Measurements from ENCODE around the gene SORBS2.

DNA sequence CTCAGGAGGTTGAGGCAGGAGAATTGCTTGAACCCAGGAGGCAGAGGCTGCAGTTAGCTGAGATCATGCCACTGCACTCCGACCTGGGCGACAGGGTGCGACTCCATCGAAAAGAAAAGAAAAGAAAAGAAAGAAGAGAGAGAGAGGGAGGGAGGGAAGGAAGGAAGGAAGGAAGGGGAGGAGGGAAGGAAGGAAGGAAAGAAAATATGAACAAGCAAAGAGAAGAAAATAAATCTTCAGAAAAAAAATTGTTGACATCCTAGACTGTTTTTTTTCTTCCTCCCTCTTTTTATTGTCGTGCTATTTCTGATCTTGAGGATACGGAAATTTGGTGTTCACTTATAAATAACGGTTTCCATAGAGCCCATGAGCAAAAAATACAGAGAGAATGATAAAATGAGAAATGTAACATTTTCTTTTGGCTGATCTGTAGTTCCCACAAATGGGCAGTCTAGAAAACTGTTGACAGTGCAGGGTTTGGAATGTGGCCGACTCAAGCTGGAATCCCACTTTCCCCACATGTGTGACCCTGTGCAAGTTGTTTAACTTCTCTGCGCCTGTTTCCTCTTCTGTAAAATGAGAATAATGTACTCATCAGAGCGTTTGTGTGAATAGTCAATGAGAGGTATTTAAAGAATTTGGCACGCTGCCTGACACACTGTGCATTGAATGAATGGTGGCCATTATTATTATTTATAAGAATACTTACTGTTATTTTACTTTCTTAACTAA, 19.4 kb downstream of the SORBS2 start:
- TF ChIP-seq, protein P1, sequence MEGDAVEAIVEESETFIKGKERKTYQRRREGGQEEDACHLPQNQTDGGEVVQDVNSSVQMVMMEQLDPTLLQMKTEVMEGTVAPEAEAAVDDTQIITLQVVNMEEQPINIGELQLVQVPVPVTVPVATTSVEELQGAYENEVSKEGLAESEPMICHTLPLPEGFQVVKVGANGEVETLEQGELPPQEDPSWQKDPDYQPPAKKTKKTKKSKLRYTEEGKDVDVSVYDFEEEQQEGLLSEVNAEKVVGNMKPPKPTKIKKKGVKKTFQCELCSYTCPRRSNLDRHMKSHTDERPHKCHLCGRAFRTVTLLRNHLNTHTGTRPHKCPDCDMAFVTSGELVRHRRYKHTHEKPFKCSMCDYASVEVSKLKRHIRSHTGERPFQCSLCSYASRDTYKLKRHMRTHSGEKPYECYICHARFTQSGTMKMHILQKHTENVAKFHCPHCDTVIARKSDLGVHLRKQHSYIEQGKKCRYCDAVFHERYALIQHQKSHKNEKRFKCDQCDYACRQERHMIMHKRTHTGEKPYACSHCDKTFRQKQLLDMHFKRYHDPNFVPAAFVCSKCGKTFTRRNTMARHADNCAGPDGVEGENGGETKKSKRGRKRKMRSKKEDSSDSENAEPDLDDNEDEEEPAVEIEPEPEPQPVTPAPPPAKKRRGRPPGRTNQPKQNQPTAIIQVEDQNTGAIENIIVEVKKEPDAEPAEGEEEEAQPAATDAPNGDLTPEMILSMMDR (IDR thresholded peaks at IDR 0.05), result no peak
- TF ChIP-seq POLR2A (IDR thresholded peaks at IDR 0.05), result no peak

All from thyroid gland (tissue), 4 donors.